Purkinje cell (primary cell): ENCODE measurements around the gene RRP1B. TPM values are rescaled to one million over a fixed set of nuclear protein-coding genes. Genes with fewer than 3 reads are reported as not detected.

Experiments
- polyA plus RNA-seq: library from polyadenylated mRNA; unstranded; fragments of >200 nt; fragmentation: Nextera tagmentation; gene quantifications from 2 replicates; pipeline ENCODE4 v1.2.1, GENCODE V29; 2014

Gene RRP1B, protein sequence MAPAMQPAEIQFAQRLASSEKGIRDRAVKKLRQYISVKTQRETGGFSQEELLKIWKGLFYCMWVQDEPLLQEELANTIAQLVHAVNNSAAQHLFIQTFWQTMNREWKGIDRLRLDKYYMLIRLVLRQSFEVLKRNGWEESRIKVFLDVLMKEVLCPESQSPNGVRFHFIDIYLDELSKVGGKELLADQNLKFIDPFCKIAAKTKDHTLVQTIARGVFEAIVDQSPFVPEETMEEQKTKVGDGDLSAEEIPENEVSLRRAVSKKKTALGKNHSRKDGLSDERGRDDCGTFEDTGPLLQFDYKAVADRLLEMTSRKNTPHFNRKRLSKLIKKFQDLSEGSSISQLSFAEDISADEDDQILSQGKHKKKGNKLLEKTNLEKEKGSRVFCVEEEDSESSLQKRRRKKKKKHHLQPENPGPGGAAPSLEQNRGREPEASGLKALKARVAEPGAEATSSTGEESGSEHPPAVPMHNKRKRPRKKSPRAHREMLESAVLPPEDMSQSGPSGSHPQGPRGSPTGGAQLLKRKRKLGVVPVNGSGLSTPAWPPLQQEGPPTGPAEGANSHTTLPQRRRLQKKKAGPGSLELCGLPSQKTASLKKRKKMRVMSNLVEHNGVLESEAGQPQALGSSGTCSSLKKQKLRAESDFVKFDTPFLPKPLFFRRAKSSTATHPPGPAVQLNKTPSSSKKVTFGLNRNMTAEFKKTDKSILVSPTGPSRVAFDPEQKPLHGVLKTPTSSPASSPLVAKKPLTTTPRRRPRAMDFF
- 4.4 and 4.9 TPM in 2 replicates for polyA plus RNA-seq

DNA sequence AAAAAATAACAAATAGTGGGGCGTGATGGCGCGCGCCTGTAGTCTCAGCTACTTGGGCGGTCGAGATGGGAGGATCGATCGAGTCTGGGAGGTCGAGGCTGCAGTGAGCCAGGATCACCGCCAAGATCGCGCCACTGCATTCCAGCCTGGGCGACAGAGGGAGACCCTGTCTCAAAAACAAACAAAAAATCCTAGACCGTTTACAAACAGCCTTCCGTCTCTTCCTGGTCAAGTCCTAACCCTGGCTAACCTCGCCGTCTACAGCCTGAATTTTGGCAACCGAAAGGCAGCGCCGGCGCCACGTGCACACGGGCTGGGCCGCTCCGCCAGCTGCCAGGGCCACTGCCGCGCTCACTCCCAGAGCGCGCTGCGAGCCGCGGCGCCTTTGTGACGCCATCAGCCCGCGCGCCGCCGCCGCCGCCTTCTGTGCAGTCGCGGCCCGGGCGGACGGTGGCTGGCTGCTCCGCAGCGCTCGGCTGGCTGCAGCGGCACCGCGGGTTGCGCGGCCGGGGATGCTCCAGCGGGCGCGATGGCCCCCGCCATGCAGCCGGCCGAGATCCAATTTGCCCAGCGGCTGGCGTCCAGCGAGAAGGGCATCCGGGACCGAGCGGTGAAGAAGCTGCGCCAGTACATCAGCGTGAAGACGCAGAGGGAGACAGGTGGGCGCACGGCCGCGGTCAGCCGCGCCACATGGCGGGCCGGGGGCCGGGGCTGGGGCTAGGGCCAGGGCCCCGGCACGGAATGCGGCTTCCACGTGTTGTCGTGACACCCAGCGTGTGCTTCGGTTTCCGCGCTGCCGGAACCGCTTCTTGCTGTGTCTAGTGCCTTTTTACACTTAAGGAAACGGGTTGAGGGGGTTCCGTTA is at the start of gene RRP1B, which contains the start of gene HSF2BP:
TSS of gene RRP1B (plus strand) at position 425 of the 865 bp plus-strand sequence. CDS start at position 530, 105 bp downstream.
TSS of gene HSF2BP (minus strand) at position 353 of the 865 bp plus-strand sequence. CDS start 1,392 bp downstream, outside the sequence.

DNA sequence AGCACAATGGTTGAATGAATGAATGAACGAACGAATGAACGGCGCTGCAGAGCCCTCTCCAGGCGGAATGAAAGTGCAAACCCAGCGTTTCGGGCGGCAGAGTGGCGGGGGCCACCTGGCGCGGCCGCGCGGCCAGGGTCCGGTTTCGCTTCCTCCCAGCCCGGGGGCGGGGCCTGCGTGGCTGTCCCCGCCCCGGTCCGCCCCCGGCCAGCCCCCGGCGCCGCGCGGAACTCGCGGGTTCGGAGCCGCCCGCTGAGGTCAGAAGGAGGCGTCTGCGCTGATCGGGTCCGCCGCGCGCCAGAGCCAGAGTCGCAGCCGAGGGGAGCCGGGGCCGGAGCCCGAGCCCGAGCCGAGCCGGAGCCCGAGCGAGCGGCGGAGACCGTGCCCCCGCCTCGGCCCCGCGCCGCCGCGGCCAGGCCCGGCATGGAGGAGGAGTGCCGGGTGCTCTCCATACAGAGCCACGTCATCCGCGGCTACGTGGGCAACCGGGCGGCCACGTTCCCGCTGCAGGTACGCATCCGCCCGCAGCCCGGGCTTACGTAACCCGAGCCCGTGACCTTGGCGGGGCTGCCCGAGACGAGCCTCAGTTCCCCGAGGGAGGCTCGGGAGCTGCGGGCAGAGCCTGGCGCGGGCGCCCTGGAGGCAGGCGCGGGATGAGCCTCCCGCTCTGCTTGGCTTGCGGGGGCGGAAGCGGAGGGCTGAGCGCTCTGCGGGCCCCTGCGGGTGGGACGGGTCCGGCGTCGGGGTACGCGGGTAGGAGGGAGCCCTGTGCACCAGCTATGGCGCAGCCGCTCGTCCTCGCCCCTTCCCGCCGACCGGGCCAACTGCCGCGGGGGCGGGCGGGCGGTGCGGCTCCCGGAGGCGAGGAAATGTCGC is 59.8 kb downstream of the RRP1B start, which contains the start of gene PDXK:
TSS of gene PDXK (plus strand) at position 258 of the 876 bp plus-strand sequence. CDS start at position 424, 166 bp downstream.

Other genes with a start within 250 kb of the RRP1B start
- 0.13 and 0.32 TPM in 2 replicates for gene SIK1, start 232.4 kb upstream of the RRP1B start, polyA plus RNA-seq
- gene HSF2BP, start 72 bp upstream of the RRP1B start, polyA plus RNA-seq, result not detected in 2 replicates
- gene PDXK, start 59.6 kb downstream of the RRP1B start, polyA plus RNA-seq, result 12.9 and 14.2 TPM in 2 replicates
- gene CSTB, start 116.7 kb downstream of the RRP1B start, polyA plus RNA-seq, result 28.3 and 33.8 TPM in 2 replicates
- 0.27 and 0.55 TPM in 2 replicates for gene RRP1, start 130.0 kb downstream of the RRP1B start, polyA plus RNA-seq
- 6.7 and 6.8 TPM in 2 replicates for gene AGPAT3, start 205.7 kb downstream of the RRP1B start, polyA plus RNA-seq